HAP-1 (cell line): Measurements from ENCODE around the gene FAXC.

Experiments
- DNase-seq, 2 experiments: peaks; one replicate each; pipeline ENCODE4 v3.0.0-alpha.2; 2016 to 2020; ENCODE audit warnings: low spot score in 2 of 2
- H3K27me3 ChIP-seq: fragments of 250-450 bp; sonication (Bioruptor Pico); 2 replicates; pipeline ENCODE4 v1.5.1; 2020; ENCODE audit warnings: low read depth, mild to moderate bottlenecking, moderate library complexity
- H3K36me3 ChIP-seq: fragments of 250-450 bp; sonication (Bioruptor Pico); replicated peaks from 2 replicates; pipeline ENCODE4 v1.5.1; 2020; ENCODE audit warnings: mild to moderate bottlenecking
- H3K4me1 ChIP-seq: fragments of 250-450 bp; sonication (Bioruptor Pico); 2 replicates; pipeline ENCODE4 v1.5.1; 2020; ENCODE audit warnings: mild to moderate bottlenecking
- H3K4me3 ChIP-seq: fragments of 250-450 bp; sonication (Bioruptor Pico); 2 replicates; pipeline ENCODE4 v1.5.1; 2020; ENCODE audit warnings: mild to moderate bottlenecking, moderate library complexity
- H3K9me3 ChIP-seq: fragments of 250-450 bp; sonication (Bioruptor Pico); 2 replicates; pipeline ENCODE4 v1.5.1; 2020; ENCODE audit warnings: mild to moderate bottlenecking, moderate library complexity
- in situ Hi-C: fragments of 300-500 bp; cut with MboI; formaldehyde crosslinking; loops from 3 replicates; pipeline ENCODE4 v1.14.3; 2020; ENCODE audit warnings: low sequenced_read_pairs, inconsistent platforms, mixed read lengths

Gene FAXC

GRCh38 chr6:99349171-99350141 is at the start of gene FAXC:
FAXC (minus strand) TSS chr6:99349674; CDS start chr6:99349372, 302 bp downstream.
- DNase-seq = peak; percentile 56 to 76
- H3K4me3 ChIP-seq = peak within 1 kb of the TSS; percentile 54

GRCh38 chr6:99397287-99397686 is 47.8 kb upstream of the FAXC start:
- H3K36me3 ChIP-seq = peaks cover 35% of the 10 kb centered on the region
- no peaks in the 10 kb centered on the region; the same call in 1 of the 2 replicates for H3K4me1 ChIP-seq
- DNase-seq = no peak
- no peaks in the 10 kb centered on the region for H3K9me3 ChIP-seq
- no peak overlapping the region for H3K4me3 ChIP-seq
- no peaks in the 10 kb centered on the region for H3K27me3 ChIP-seq
- in situ Hi-C loops = no loop called here

More at GRCh38 chr6:99349171-99350141, at the start of gene FAXC:
- Histone ChIP-seq H3K27me3 (no peaks in the 10 kb centered on the region), H3K9me3 (no peaks in the 10 kb centered on the region), H3K4me1 (peaks cover 33% of the 10 kb centered on the region), H3K36me3 (no peaks in the 10 kb centered on the region)
- in situ Hi-C loops = no loop called here

GRCh38 chr6:99393698-99394531 is 44.4 kb upstream of the FAXC start, which contains the start of gene COQ3:
COQ3 (minus strand) TSS chr6:99394195; CDS start chr6:99394179, 16 bp downstream.
- Histone ChIP-seq H3K4me1 (no peaks in the 10 kb centered on the region; the same call in 1 of the 2 replicates), H3K36me3 (peaks cover 8% of the 10 kb centered on the region), H3K9me3 (no peaks in the 10 kb centered on the region), H3K4me3 (peak within 1 kb of the TSS; percentile 66), H3K27me3 (no peaks in the 10 kb centered on the region)
- in situ Hi-C loops = no loop called here
- DNase-seq = peak; percentile 81 to 92

- H3K9me3 ChIP-seq = no peaks in the 10 kb centered on the region
- in situ Hi-C loops = no loop called here
These were observed 43.9 kb upstream of the FAXC start for GRCh38 chr6:99393366-99393697.

GRCh38 chr6:99390896-99391295 is 41.4 kb upstream of the FAXC start:
- Histone ChIP-seq H3K4me1 (no peaks in the 10 kb centered on the region; the same call in 1 of the 2 replicates), H3K36me3 (no peaks in the 10 kb centered on the region), H3K27me3 (no peaks in the 10 kb centered on the region), H3K4me3 (no peak overlapping the region), H3K9me3 (no peaks in the 10 kb centered on the region)
- in situ Hi-C loops = no loop called here
- DNase-seq = no peak

More at GRCh38 chr6:99393366-99393697, 43.9 kb upstream of the FAXC start:
- peaks cover 6% of the 10 kb centered on the region for H3K36me3 ChIP-seq
- no peaks in the 10 kb centered on the region for H3K27me3 ChIP-seq
- DNase-seq = peak in 1 of 2 experiments; percentile 14
- H3K4me1 ChIP-seq = no peaks in the 10 kb centered on the region; the same call in 1 of the 2 replicates
- peak overlapping the region; percentile 66 for H3K4me3 ChIP-seq

GRCh38 chr6:99384507-99384906 is 35.0 kb upstream of the FAXC start:
- Histone ChIP-seq H3K36me3 (no peaks in the 10 kb centered on the region), H3K27me3 (no peaks in the 10 kb centered on the region), H3K9me3 (no peaks in the 10 kb centered on the region), H3K4me1 (peaks cover 16% of the 10 kb centered on the region), H3K4me3 (no peak overlapping the region)
- DNase-seq = peak; percentile 78 to 97
- in situ Hi-C loops = no loop called here

- in situ Hi-C loops = no loop called here
- Histone ChIP-seq H3K36me3 (no peaks in the 10 kb centered on the region), H3K9me3 (no peaks in the 10 kb centered on the region), H3K4me3 (no peak overlapping the region), H3K27me3 (no peaks in the 10 kb centered on the region), H3K4me1 (peaks cover 4% of the 10 kb centered on the region)
- no peak for DNase-seq
These were observed 29.2 kb upstream of the FAXC start for GRCh38 chr6:99378636-99379035.

- Histone ChIP-seq H3K4me3 (no peak overlapping the region), H3K27me3 (no peaks in the 10 kb centered on the region), H3K4me1 (no peaks in the 10 kb centered on the region), H3K36me3 (no peaks in the 10 kb centered on the region), H3K9me3 (no peaks in the 10 kb centered on the region)
- in situ Hi-C loops = no loop called here
- no peak for DNase-seq
These were observed 20.1 kb upstream of the FAXC start for GRCh38 chr6:99369533-99369932.

- Histone ChIP-seq H3K27me3 (no peaks in the 10 kb centered on the region), H3K4me3 (no peak overlapping the region), H3K9me3 (no peaks in the 10 kb centered on the region), H3K36me3 (no peaks in the 10 kb centered on the region), H3K4me1 (no peaks in the 10 kb centered on the region)
- no peak for DNase-seq
- in situ Hi-C loops = no loop called here
These were observed 17.4 kb upstream of the FAXC start for GRCh38 chr6:99366852-99367251.

- H3K27me3 ChIP-seq = no peaks in the 10 kb centered on the region
- H3K36me3 ChIP-seq = no peaks in the 10 kb centered on the region
- no peaks in the 10 kb centered on the region for H3K4me1 ChIP-seq
- no peak for DNase-seq
- no peak overlapping the region for H3K4me3 ChIP-seq
- no peaks in the 10 kb centered on the region for H3K9me3 ChIP-seq
- in situ Hi-C loops = no loop called here
These were observed 14.6 kb upstream of the FAXC start for GRCh38 chr6:99364026-99364425.

- Histone ChIP-seq H3K4me3 (no peak overlapping the region), H3K27me3 (no peaks in the 10 kb centered on the region), H3K4me1 (no peaks in the 10 kb centered on the region), H3K9me3 (no peaks in the 10 kb centered on the region), H3K36me3 (no peaks in the 10 kb centered on the region)
- no peak for DNase-seq
- in situ Hi-C loops = no loop called here
These were observed 13.3 kb upstream of the FAXC start for GRCh38 chr6:99362678-99363268.

- in situ Hi-C loops = no loop called here
- H3K27me3 ChIP-seq = peaks cover 4% of the 10 kb centered on the region; the same call in 1 of the 2 replicates
These were observed 10.3 kb upstream of the FAXC start for GRCh38 chr6:99359800-99360199.

GRCh38 chr6:99356641-99357040 is 7.2 kb upstream of the FAXC start:
- in situ Hi-C loops = no loop called here
- Histone ChIP-seq H3K4me3 (no peak overlapping the region), H3K4me1 (no peaks in the 10 kb centered on the region), H3K9me3 (no peaks in the 10 kb centered on the region), H3K27me3 (peaks cover 4% of the 10 kb centered on the region; the same call in 1 of the 2 replicates), H3K36me3 (no peaks in the 10 kb centered on the region)
- DNase-seq = no peak

More at GRCh38 chr6:99359800-99360199, 10.3 kb upstream of the FAXC start:
- DNase-seq = no peak
- Histone ChIP-seq H3K36me3 (no peaks in the 10 kb centered on the region), H3K4me1 (no peaks in the 10 kb centered on the region), H3K4me3 (no peak overlapping the region), H3K9me3 (no peaks in the 10 kb centered on the region)
